Stimulated activated CD4-positive, alpha-beta T cell treated with anti-CD3 and anti-CD28 coated beads, Interleukin-12 subunit alpha, Interleukin-12 subunit beta, amount 100 ng/mL, for 48 hours (primary cell): ENCODE results near the gene ANKRD29.
"Not testable (repeated sequence)": the region's sequence is repeated elsewhere in the genome, so short reads cannot be mapped to it uniquely, and the experiment has no call there.

Experiments used
- DNase-seq, 3 donors: peaks; one replicate each; pipeline ENCODE4 v3.0.0-alpha.2; 2020; ENCODE audit warnings: low read depth in 2 of 3, low spot score in 1 of 3

Gene ANKRD29

GRCh38 chr18:23617412-23618014, 45.2 kb downstream of the ANKRD29 start:
- no peak for DNase-seq

GRCh38 chr18:23616258-23616657, 46.5 kb downstream of the ANKRD29 start:
- no peak for DNase-seq

- no peak for DNase-seq
Observed at GRCh38 chr18:23614891-23615290, 47.8 kb downstream of the ANKRD29 start.

- no peak for DNase-seq
Observed at GRCh38 chr18:23614413-23614812, 48.3 kb downstream of the ANKRD29 start.

GRCh38 chr18:23613091-23613475, 49.6 kb downstream of the ANKRD29 start:
- DNase-seq: not testable (repeated sequence)

GRCh38 chr18:23612434-23613090, 50.1 kb downstream of the ANKRD29 start:
- DNase-seq: no peak

- DNase-seq: no peak
Observed at GRCh38 chr18:23609390-23610023, 53.2 kb downstream of the ANKRD29 start.

GRCh38 chr18:23608211-23608610, 54.5 kb downstream of the ANKRD29 start:
- DNase-seq: no peak

- DNase-seq: no peak
Observed at GRCh38 chr18:23605941-23606340, 56.8 kb downstream of the ANKRD29 start.

- DNase-seq: no peak
Observed at GRCh38 chr18:23599809-23600208, 62.9 kb downstream of the ANKRD29 start.

GRCh38 chr18:23596183-23596582, 66.5 kb downstream of the ANKRD29 start:
- no peak for DNase-seq

GRCh38 chr18:23595591-23595990, 67.1 kb downstream of the ANKRD29 start:
- DNase-seq: no peak

GRCh38 chr18:23593720-23594119, 69.0 kb downstream of the ANKRD29 start:
- DNase-seq: peak in 1 of 3 donors; percentile 1

- no peak for DNase-seq
Observed at GRCh38 chr18:23592911-23593310, 69.8 kb downstream of the ANKRD29 start.

- no peak for DNase-seq
Observed at GRCh38 chr18:23591011-23591410, 71.7 kb downstream of the ANKRD29 start.

- no peak for DNase-seq
Observed at GRCh38 chr18:23588836-23589560, 73.7 kb downstream of the ANKRD29 start.

- DNase-seq: no peak
Observed at GRCh38 chr18:23587220-23587642, 75.5 kb downstream of the ANKRD29 start.

- peak; percentile 84 to 90 (median 86) for DNase-seq
Observed at GRCh38 chr18:23586249-23587196, 76.2 kb downstream of the ANKRD29 start, which contains the start of gene NPC1. NPC1 (minus strand) TSS chr18:23586506; CDS start chr18:23586343, 163 bp downstream.

GRCh38 chr18:23585897-23586248, 76.8 kb downstream of the ANKRD29 start:
- DNase-seq: no peak

GRCh38 chr18:23585007-23585871, 77.5 kb downstream of the ANKRD29 start:
- DNase-seq: no peak
